Astrocyte (in vitro differentiated cells and primary cell): Measurements from ENCODE around the gene C12orf43. TPM values are rescaled to one million over a fixed set of nuclear protein-coding genes. Genes with fewer than 3 reads are reported as not detected.

Experiments used
- DNase-seq: peaks from one replicate; pipeline ENCODE4 v3.0.0-alpha.2; 2010; ENCODE audit warnings: low read depth
- FAIRE-seq: peaks from 2 replicates; lab custom pipeline; 2011; peaks lifted over from hg19 to GRCh38; lab: Jason Lieb, UNC
- H2AFZ ChIP-seq: 2 replicates; pipeline ENCODE4 v1.6.0; 2012; ENCODE audit warnings: low read depth, low read length, inconsistent platforms
- H3K27ac ChIP-seq: 2 replicates; pipeline ENCODE4 v1.5.1; 2011; ENCODE audit warnings: low read depth, low read length, inconsistent platforms
- H3K27me3 ChIP-seq: 2 replicates; pipeline ENCODE4 v1.6.0; 2011; ENCODE audit warnings: low read length, inconsistent platforms; ENCODE audit not compliant: insufficient read depth
- H3K36me3 ChIP-seq: 2 replicates; pipeline ENCODE4 v1.5.1; 2011; ENCODE audit warnings: low read length, inconsistent platforms; ENCODE audit not compliant: insufficient read depth
- H3K4me1 ChIP-seq: 2 replicates; pipeline ENCODE4 v1.5.1; 2011; ENCODE audit warnings: low read length, inconsistent platforms; ENCODE audit not compliant: insufficient read depth
- H3K4me2 ChIP-seq: 2 replicates; pipeline ENCODE4 v1.6.0; 2012; ENCODE audit warnings: low read length, inconsistent platforms
- H3K4me3 ChIP-seq: 2 replicates; pipeline ENCODE4 v1.5.1; 2011; ENCODE audit warnings: low read depth, mild to moderate bottlenecking, low read length, inconsistent platforms; ENCODE audit not compliant: insufficient read depth
- H3K79me2 ChIP-seq: 2 replicates; pipeline ENCODE4 v1.6.0; 2012; ENCODE audit warnings: mild to moderate bottlenecking, low read length, inconsistent platforms; ENCODE audit not compliant: insufficient read depth
- H3K9ac ChIP-seq: 2 replicates; pipeline ENCODE4 v1.6.0; 2012; ENCODE audit warnings: mild to moderate bottlenecking, low read length, inconsistent platforms
- H3K9me3 ChIP-seq: 2 replicates; pipeline ENCODE4 v1.5.1; 2012; ENCODE audit warnings: low read depth, mild to moderate bottlenecking, low read length, inconsistent platforms; ENCODE audit not compliant: insufficient read depth
- H4K20me1 ChIP-seq: 2 replicates; pipeline ENCODE4 v1.6.0; 2012; ENCODE audit warnings: low read length, inconsistent platforms; ENCODE audit not compliant: insufficient read depth
- H3K27ac Mint-ChIP-seq: one replicate; pipeline ENCODE4 v1.8.0; 2021; ENCODE audit warnings: mild to moderate bottlenecking, mixed read lengths; ENCODE audit not compliant: unreplicated experiment
- H3K27me3 Mint-ChIP-seq: one replicate; pipeline ENCODE4 v1.8.0; 2021; ENCODE audit warnings: low read depth, mixed read lengths; ENCODE audit not compliant: unreplicated experiment
- H3K36me3 Mint-ChIP-seq: one replicate; pipeline ENCODE4 v1.8.0; 2021; ENCODE audit warnings: low read depth, mixed read lengths; ENCODE audit not compliant: unreplicated experiment
- H3K4me1 Mint-ChIP-seq: one replicate; pipeline ENCODE4 v1.8.0; 2021; ENCODE audit warnings: low read depth, mixed read lengths; ENCODE audit not compliant: unreplicated experiment
- H3K4me3 Mint-ChIP-seq: one replicate; pipeline ENCODE4 v1.8.0; 2021; ENCODE audit warnings: mild to moderate bottlenecking, moderate library complexity, mixed read lengths; ENCODE audit not compliant: unreplicated experiment
- H3K9me3 Mint-ChIP-seq: one replicate; pipeline ENCODE4 v1.8.0; 2021; ENCODE audit warnings: mild to moderate bottlenecking, mixed read lengths; ENCODE audit not compliant: unreplicated experiment
- EZH2 ChIP-seq: IDR thresholded peaks from 2 replicates; pipeline ENCODE4 v1.6.1; 2012; ENCODE audit warnings: mild to moderate bottlenecking, low read length, inconsistent platforms; ENCODE audit not compliant: insufficient read depth
- total RNA-seq: library from RNA; stranded (reverse); gene quantifications from 2 replicates; pipeline ENCODE4 v1.2.1, GENCODE V29; 2021
- TF ChIP-seq, protein P1 (sequence below): IDR thresholded peaks from 2 replicates; pipeline ENCODE4 v1.5.1; 2011; ENCODE audit warnings: low read depth, mild to moderate bottlenecking, inconsistent platforms, low read length, moderate library complexity; ENCODE audit not compliant: insufficient read depth

The C12orf43 gene
- total RNA-seq, 1 donor from 2014 or later = 16.2 TPM

DNA sequence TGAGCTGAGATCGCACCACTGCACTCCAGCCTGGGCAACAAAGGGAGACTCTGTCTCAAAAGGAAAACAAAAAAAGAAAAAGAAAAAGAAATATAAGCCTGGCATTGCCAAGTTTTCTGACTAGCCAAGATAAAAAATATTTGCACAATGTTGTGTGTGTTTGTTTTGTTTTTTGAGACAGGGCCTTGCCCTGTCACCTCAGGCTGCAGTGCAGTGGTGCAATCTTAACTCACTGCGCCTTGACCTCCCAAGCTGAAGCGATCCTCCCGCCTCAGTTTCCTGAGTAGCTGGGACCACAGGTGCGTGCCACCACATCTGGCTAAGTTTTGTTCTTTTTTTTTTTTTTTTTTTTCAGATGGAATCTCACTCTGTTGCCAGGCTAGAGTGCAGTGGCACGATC, 5.5 kb upstream of the C12orf43 start:
- no peak overlapping the region for H3K4me3 Mint-ChIP-seq
- H3K4me1 Mint-ChIP-seq = no peaks in the 10 kb centered on the region
- Histone ChIP-seq H3K27ac (no peak overlapping the region), H3K4me1 (no peaks in the 10 kb centered on the region), H3K9ac (no peak overlapping the region), H2AFZ (no peak overlapping the region), H4K20me1 (no peaks in the 10 kb centered on the region), H3K79me2 (no peaks in the 10 kb centered on the region), H3K27me3 (peaks cover 7% of the 10 kb centered on the region), H3K4me3 (no peak overlapping the region), H3K9me3 (no peaks in the 10 kb centered on the region), H3K36me3 (no peaks in the 10 kb centered on the region), H3K4me2 (no peak overlapping the region)
- H3K27ac Mint-ChIP-seq = no peak overlapping the region
- H3K36me3 Mint-ChIP-seq = no peaks in the 10 kb centered on the region
- H3K27me3 Mint-ChIP-seq = peaks cover 12% of the 10 kb centered on the region
- peaks cover 2% of the 10 kb centered on the region for H3K9me3 Mint-ChIP-seq
- FAIRE-seq (no peak), DNase-seq (no peak)
- TF ChIP-seq EZH2 = no peak
- TF ChIP-seq, protein P1, sequence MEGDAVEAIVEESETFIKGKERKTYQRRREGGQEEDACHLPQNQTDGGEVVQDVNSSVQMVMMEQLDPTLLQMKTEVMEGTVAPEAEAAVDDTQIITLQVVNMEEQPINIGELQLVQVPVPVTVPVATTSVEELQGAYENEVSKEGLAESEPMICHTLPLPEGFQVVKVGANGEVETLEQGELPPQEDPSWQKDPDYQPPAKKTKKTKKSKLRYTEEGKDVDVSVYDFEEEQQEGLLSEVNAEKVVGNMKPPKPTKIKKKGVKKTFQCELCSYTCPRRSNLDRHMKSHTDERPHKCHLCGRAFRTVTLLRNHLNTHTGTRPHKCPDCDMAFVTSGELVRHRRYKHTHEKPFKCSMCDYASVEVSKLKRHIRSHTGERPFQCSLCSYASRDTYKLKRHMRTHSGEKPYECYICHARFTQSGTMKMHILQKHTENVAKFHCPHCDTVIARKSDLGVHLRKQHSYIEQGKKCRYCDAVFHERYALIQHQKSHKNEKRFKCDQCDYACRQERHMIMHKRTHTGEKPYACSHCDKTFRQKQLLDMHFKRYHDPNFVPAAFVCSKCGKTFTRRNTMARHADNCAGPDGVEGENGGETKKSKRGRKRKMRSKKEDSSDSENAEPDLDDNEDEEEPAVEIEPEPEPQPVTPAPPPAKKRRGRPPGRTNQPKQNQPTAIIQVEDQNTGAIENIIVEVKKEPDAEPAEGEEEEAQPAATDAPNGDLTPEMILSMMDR = no peak

DNA sequence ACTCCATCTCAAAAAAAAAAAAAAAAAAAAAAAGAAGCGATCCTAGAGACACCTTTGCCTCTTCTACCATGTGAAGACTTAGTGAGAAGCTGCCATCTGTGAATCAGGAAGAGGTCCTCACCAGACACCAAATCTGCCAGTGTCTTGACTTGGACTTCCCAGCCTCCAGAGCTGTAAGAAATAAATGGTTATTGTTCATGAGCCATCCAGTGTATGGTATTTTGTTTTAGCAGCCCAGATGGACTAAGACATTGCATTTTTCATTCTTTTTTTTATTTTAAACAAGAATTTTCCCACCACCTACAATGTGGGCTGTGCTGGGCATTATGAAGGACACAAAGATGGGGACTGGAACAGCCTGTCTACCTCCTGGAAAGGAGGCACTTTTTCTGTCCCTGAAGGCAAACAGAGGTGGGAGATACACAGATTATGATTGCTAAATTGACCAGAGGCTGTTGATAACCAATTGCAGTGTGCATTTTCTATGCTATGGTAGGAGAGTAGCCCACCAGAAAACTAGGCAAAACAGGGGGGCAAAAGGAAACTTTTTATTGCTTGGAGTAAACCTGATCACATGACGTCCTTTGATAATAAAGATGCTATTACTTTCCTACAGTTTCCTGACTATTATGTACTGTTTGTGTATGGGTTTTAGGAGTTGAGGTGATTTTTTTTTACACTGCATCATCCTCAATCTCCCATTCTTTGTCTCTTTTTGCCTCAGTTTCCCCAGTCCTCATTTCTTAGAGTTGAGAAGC, 2.8 kb upstream of the C12orf43 start:
- H3K27ac ChIP-seq = no peak overlapping the region
- no peaks in the 10 kb centered on the region for H3K4me1 ChIP-seq
- FAIRE-seq (no peak), DNase-seq (no peak)
- H3K9me3 Mint-ChIP-seq = no peaks in the 10 kb centered on the region
- H3K27ac Mint-ChIP-seq = no peak overlapping the region
- H3K9me3 ChIP-seq = no peaks in the 10 kb centered on the region
- peaks cover 17% of the 10 kb centered on the region for H3K79me2 ChIP-seq
- H4K20me1 ChIP-seq = no peaks in the 10 kb centered on the region
- no peak overlapping the region for H3K4me3 ChIP-seq
- H3K27me3 Mint-ChIP-seq = peaks cover 5% of the 10 kb centered on the region
- H3K9ac ChIP-seq = no peak overlapping the region
- no peak for TF ChIP-seq EZH2
- TF ChIP-seq, protein P1 = no peak
- H3K4me2 ChIP-seq = no peak overlapping the region
- H3K36me3 Mint-ChIP-seq = no peaks in the 10 kb centered on the region
- H3K4me3 Mint-ChIP-seq = no peak overlapping the region
- H3K36me3 ChIP-seq = no peaks in the 10 kb centered on the region
- peaks cover 3% of the 10 kb centered on the region for H3K4me1 Mint-ChIP-seq
- H3K27me3 ChIP-seq = peaks cover 7% of the 10 kb centered on the region
- no peak overlapping the region for H2AFZ ChIP-seq

DNA sequence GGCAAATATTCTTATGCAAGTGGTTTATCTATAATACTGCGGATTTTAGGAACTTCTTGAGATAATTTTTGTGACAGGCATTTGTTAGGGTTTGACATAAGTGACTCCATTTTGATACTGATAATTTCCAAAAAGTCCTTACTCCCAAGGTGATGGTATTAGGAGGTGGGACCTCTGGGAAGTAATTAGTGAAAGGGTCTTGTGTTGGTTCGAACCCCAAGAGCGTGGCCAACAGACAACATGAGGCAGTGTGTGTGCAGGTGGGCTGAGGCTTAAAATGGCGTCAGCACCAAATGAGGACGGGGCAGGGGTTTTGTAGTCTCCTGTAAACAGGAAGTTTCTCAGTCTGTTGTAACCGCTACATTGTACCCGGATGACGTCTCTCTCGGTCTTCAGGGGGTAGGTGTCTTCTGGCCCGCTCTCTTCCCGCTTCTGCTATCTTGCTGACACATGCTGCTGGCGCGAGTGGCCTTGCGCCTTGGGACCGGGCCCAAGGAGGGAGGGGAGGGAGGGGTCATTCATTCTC, 1.7 kb upstream of the C12orf43 start:
- Histone ChIP-seq H4K20me1 (no peaks in the 10 kb centered on the region), H3K4me1 (no peaks in the 10 kb centered on the region), H3K79me2 (peaks cover 17% of the 10 kb centered on the region), H3K27ac (no peak overlapping the region), H3K9me3 (no peaks in the 10 kb centered on the region), H3K4me2 (no peak overlapping the region), H2AFZ (no peak overlapping the region), H3K36me3 (no peaks in the 10 kb centered on the region), H3K4me3 (no peak overlapping the region), H3K9ac (no peak overlapping the region), H3K27me3 (peaks cover 7% of the 10 kb centered on the region)
- Mint-ChIP-seq H3K9me3 (no peaks in the 10 kb centered on the region), H3K4me3 (no peak overlapping the region), H3K27me3 (peaks cover 5% of the 10 kb centered on the region), H3K4me1 (peaks cover 3% of the 10 kb centered on the region), H3K27ac (no peak overlapping the region), H3K36me3 (no peaks in the 10 kb centered on the region)
- FAIRE-seq (no peak), DNase-seq (no peak)
- TF ChIP-seq, protein P1 = no peak
